GM23248 (cell line): ENCODE measurements around the gene SDE2. TPM values are rescaled to one million over a fixed set of nuclear protein-coding genes. Genes with fewer than 3 reads are reported as not detected.

ENCODE experiments used
- DNase-seq: peaks from one replicate; pipeline ENCODE4 v3.0.0-alpha.2; 2015
- H2AFZ ChIP-seq: fragments of 200-600 bp; sonication (generic); 2 replicates; pipeline ENCODE4 v1.6.1; 2016; ENCODE audit warnings: antibody characterized with exemption
- H3F3A ChIP-seq: fragments of 200-600 bp; sonication (generic); 2 replicates; pipeline ENCODE4 v1.6.1; 2016; ENCODE audit warnings: mild to moderate bottlenecking, antibody characterized with exemption, mixed run types; ENCODE audit not compliant: insufficient read depth
- H3K27ac ChIP-seq: fragments of 200-600 bp; sonication (generic); 2 replicates; pipeline ENCODE4 v1.5.1; 2016; ENCODE audit warnings: mild to moderate bottlenecking
- H3K27me3 ChIP-seq: fragments of 200-600 bp; sonication (generic); replicated peaks from 2 replicates; pipeline ENCODE4 v1.6.1; 2016; ENCODE audit warnings: mild to moderate bottlenecking; ENCODE audit not compliant: insufficient read depth
- H3K36me3 ChIP-seq: fragments of 200-600 bp; sonication (generic); 2 replicates; pipeline ENCODE4 v1.6.1; 2016; ENCODE audit warnings: low read depth, mild to moderate bottlenecking
- H3K4me1 ChIP-seq: fragments of 200-600 bp; sonication (generic); 2 replicates; pipeline ENCODE4 v1.6.1; 2016; ENCODE audit warnings: mild to moderate bottlenecking; ENCODE audit not compliant: insufficient read depth
- H3K4me2 ChIP-seq: fragments of 200-600 bp; sonication (generic); one replicate; pipeline ENCODE4 v1.6.1; 2016; ENCODE audit warnings: mild to moderate bottlenecking; ENCODE audit not compliant: unreplicated experiment
- H3K4me3 ChIP-seq: fragments of 200-600 bp; sonication (generic); 2 replicates; pipeline ENCODE4 v1.5.1; 2016; ENCODE audit warnings: mild to moderate bottlenecking
- H3K79me2 ChIP-seq: fragments of 200-600 bp; sonication (generic); 2 replicates; pipeline ENCODE4 v1.6.1; 2016; ENCODE audit warnings: mild to moderate bottlenecking; ENCODE audit not compliant: insufficient read depth
- H3K9ac ChIP-seq: fragments of 200-600 bp; sonication (generic); 2 replicates; pipeline ENCODE4 v1.6.1; 2016; ENCODE audit warnings: mild to moderate bottlenecking
- H3K9me2 ChIP-seq: fragments of 200-600 bp; sonication (generic); 2 replicates; pipeline ENCODE4 v1.6.1; 2016; ENCODE audit warnings: mixed run types, mild to moderate bottlenecking, moderate library complexity; ENCODE audit not compliant: insufficient read depth
- H3K9me3 ChIP-seq: fragments of 200-600 bp; sonication (generic); one replicate; pipeline ENCODE4 v1.6.1; 2017; ENCODE audit warnings: low read depth
- H4K20me1 ChIP-seq: fragments of 200-600 bp; sonication (generic); 2 replicates; pipeline ENCODE4 v1.6.0; 2016; ENCODE audit not compliant: insufficient read depth
- EZH2 ChIP-seq: fragments of 200-600 bp; sonication (generic); IDR thresholded peaks from 2 replicates; pipeline ENCODE4 v1.6.1; 2018; ENCODE audit warnings: antibody characterized with exemption, mild to moderate bottlenecking; ENCODE audit not compliant: insufficient read depth, poor library complexity, severe bottlenecking
- EZH2phosphoT487 ChIP-seq: fragments of 200-600 bp; sonication (generic); IDR thresholded peaks from 2 replicates; pipeline ENCODE4 v1.6.1; 2018; ENCODE audit warnings: antibody characterized with exemption, moderate library complexity, mild to moderate bottlenecking, low read depth; ENCODE audit not compliant: insufficient read depth
- WGBS, 2 experiments: methylation state at CpG; one replicate each; pipeline ENCODE4 v1.1.6; 2015 to 2017; ENCODE audit warnings: low lambda C conversion rate in 2 of 2, low coverage in 1 of 2; ENCODE audit errors: missing lambda C conversion rate in 2 of 2; 5-methylcytosine and 5-hydroxymethylcytosine counted together
- in situ Hi-C: fragments of 300-500 bp; cut with MboI; formaldehyde crosslinking; loops from 2 replicates; pipeline ENCODE4 v1.15.0; 2020
- polyA plus RNA-seq: library from polyadenylated mRNA; unstranded; fragments of >200 nt; fragmentation: Nextera tagmentation; extraction: Ambion mirVana; gene quantifications from 2 replicates; pipeline ENCODE4 v1.2.1, GENCODE V29; 2016
- total RNA-seq: library from RNA; depleted of rRNA; stranded (reverse); fragments of >200 nt; shearing (Covaris generic); gene quantifications from 2 replicates; pipeline ENCODE4 v1.2.3, GENCODE V29; 2014

The SDE2 gene
- total and polyA plus RNA-seq, 2 experiments from 2014 or later = 18.0 to 21.6 TPM

DNA sequence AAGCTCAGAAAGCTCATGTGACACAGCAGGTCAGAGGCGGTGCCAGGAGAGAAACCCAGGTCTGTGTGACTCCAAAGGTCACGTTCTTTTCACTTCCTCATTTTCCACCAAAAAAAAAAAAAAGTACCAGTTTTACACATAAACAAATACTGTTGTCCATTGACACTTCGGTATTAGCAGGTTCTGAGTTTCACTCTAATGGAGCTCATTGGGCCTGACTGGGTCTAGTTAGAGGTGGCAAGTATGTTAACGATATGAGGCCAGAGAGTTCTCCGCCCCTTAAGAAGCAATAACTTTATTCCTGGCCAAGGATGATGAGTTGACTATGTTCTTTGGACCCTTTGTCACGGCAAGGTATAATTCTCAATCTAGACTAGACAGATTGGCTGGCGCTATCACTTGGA lies 30.0 kb upstream of the SDE2 start:
- DNase-seq = no peak
- Histone ChIP-seq H3K4me1 (0 out of 2 replicates have a peak, but pooled peaks cover 2% of the 10 kb centered on the region), H3K79me2 (no peaks in the 10 kb centered on the region), H3K9me3 (no peaks in the 10 kb centered on the region), H2AFZ (no peak overlapping the region), H4K20me1 (no peaks in the 10 kb centered on the region), H3K9me2 (no peaks in the 10 kb centered on the region), H3K9ac (no peak overlapping the region), H3K36me3 (no peaks in the 10 kb centered on the region), H3K4me3 (no peak overlapping the region), H3F3A (peaks cover 8% of the 10 kb centered on the region), H3K27ac (no peak overlapping the region), H3K4me2 (no peak overlapping the region), H3K27me3 (no peaks in the 10 kb centered on the region)
- no peak for TF ChIP-seq EZH2phosphoT487
- WGBS, 2 experiments = 78 to 79% methylated on average over 7 of the region's 7 CpGs
- in situ Hi-C loops = no loop called here

DNA sequence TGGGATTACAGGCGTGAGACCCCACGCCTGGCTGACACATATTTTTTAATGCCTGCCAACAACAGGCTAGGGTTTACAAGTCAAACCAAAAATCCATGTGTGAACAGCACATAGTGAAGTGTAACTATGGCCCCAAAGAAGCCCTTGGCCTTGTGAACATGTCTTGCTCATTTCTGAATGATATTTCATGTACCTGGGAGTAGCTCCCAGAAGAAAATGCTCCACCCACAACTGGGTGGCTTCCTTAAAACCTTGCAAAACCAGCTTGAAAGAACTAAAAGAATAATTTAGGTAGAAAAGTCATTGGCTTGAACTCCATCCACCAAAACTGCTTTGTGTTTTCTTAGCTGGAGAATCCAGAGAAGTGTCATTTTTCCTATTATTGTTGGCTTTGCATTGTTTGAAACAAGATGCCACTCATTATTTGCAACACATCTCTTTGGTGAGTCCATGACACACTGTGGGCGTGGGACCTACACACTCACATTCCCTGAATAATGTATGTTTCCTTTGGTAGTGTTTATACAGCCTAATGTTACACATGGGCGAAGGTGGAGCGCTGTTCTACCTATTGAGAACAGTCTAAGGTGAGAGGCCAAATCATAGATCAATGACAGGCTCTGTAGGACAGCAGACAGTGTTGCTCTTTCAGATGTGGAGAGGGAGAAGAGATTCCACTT lies 28.5 kb upstream of the SDE2 start:
- no peaks in the 10 kb centered on the region for H3K9me3 ChIP-seq
- no peak overlapping the region for H3K4me2 ChIP-seq
- H3K27me3 ChIP-seq = no peaks in the 10 kb centered on the region
- 66 to 68% methylated on average over 5 of the region's 5 CpGs for WGBS, 2 experiments
- H3K79me2 ChIP-seq = no peaks in the 10 kb centered on the region
- H3K9ac ChIP-seq = no peak overlapping the region
- no peaks in the 10 kb centered on the region for H3K4me1 ChIP-seq
- no peaks in the 10 kb centered on the region for H3F3A ChIP-seq
- TF ChIP-seq EZH2 = no peak
- TF ChIP-seq EZH2phosphoT487 = no peak
- H3K36me3 ChIP-seq = no peaks in the 10 kb centered on the region
- in situ Hi-C loops = no loop called here
- no peak overlapping the region for H3K27ac ChIP-seq
- no peak for DNase-seq
- H3K9me2 ChIP-seq = no peaks in the 10 kb centered on the region
- H4K20me1 ChIP-seq = no peaks in the 10 kb centered on the region
- H2AFZ ChIP-seq = no peak overlapping the region
- no peak overlapping the region for H3K4me3 ChIP-seq

DNA sequence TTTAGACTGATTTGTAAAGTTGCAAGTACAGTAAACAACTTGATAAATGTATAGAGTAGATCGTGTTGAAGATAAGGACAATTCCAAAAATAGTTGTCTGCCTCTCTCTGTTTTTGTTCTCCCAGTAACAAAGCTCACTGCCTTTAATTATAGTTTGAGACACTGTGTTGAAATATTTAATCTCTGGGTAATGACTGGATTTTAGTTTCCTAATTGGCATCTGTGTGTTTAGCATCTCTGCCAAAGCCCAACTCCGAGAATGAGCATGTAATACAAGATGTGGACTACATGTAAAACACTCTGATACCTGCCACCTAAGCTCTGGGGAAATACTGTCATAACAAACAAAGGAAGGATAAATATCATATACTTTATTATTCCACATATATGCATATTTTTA lies 27.7 kb upstream of the SDE2 start:
- no peak for DNase-seq
- H3K27me3 ChIP-seq = no peaks in the 10 kb centered on the region
- H3K9me3 ChIP-seq = no peaks in the 10 kb centered on the region
- no peak overlapping the region for H3K4me2 ChIP-seq
- no peak overlapping the region for H3K27ac ChIP-seq
- H3K9ac ChIP-seq = no peak overlapping the region
- TF ChIP-seq EZH2phosphoT487 = no peak
- TF ChIP-seq EZH2 = no peak
- H2AFZ ChIP-seq = no peak overlapping the region
- no peaks in the 10 kb centered on the region for H3F3A ChIP-seq
- WGBS, 2 experiments = 4 to 10% methylated on average over 2 of the region's 2 CpGs
- in situ Hi-C loops = no loop called here
- H3K4me1 ChIP-seq = no peaks in the 10 kb centered on the region
- H3K9me2 ChIP-seq = no peaks in the 10 kb centered on the region
- no peaks in the 10 kb centered on the region for H3K79me2 ChIP-seq
- H3K4me3 ChIP-seq = no peak overlapping the region
- H3K36me3 ChIP-seq = no peaks in the 10 kb centered on the region
- H4K20me1 ChIP-seq = no peaks in the 10 kb centered on the region

DNA sequence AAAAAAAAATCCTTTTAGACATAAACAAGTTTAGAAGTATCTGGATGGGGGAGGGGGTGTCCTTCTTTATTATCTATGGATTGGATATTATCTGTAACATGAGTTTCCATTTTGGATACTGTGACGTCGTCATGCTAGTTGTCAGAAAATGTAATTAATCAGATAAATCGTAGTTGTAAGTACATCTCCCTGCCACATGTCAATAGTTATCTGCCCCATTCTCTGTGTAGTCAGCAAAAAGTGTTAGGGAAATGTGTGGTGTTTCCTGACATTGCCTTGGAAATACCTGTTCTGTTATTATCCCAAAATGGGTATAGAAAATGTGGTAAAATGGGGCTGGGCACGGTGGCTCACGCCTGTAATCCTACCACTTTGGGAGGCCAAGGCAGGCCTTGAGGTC lies 24.6 kb upstream of the SDE2 start:
- DNase-seq = no peak
- Histone ChIP-seq H3K27me3 (no peaks in the 10 kb centered on the region), H3K4me2 (no peak overlapping the region), H3K36me3 (no peaks in the 10 kb centered on the region), H3F3A (no peaks in the 10 kb centered on the region), H3K4me3 (no peak overlapping the region), H3K79me2 (no peaks in the 10 kb centered on the region), H3K9me2 (no peaks in the 10 kb centered on the region), H3K9ac (no peak overlapping the region), H2AFZ (no peak overlapping the region), H3K27ac (no peak overlapping the region), H3K9me3 (no peaks in the 10 kb centered on the region), H4K20me1 (no peaks in the 10 kb centered on the region), H3K4me1 (no peaks in the 10 kb centered on the region)
- in situ Hi-C loops = no loop called here
- TF ChIP-seq EZH2phosphoT487 (no peak), EZH2 (no peak)
- WGBS, 2 experiments = 36 to 40% methylated on average over 5 of the region's 5 CpGs

DNA sequence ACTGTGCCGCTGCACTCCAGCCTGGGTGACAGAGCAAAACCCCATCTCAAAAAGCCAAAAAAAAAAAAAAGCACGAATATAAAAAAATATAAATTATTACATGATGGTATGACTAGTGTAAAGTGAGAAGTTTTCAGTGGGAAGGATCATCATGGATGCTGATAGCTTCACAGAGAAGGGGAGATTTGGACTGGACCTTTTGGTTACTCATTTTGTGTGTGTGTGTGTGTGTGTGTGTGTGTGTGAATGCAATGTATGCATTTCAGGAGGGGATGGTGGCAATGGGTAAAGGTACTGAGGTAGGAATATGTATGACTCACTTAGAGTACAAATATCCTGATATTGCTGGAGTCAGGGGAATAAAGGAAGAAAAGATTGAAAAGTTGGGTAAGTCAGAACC lies 22.7 kb upstream of the SDE2 start:
- TF ChIP-seq EZH2phosphoT487 (no peak), EZH2 (no peak)
- Histone ChIP-seq H3F3A (no peaks in the 10 kb centered on the region), H3K4me1 (no peaks in the 10 kb centered on the region), H3K79me2 (no peaks in the 10 kb centered on the region), H3K4me3 (no peak overlapping the region), H3K27ac (no peak overlapping the region), H3K27me3 (no peaks in the 10 kb centered on the region), H3K36me3 (no peaks in the 10 kb centered on the region), H3K9ac (no peak overlapping the region), H3K9me3 (no peaks in the 10 kb centered on the region), H3K9me2 (no peaks in the 10 kb centered on the region), H3K4me2 (no peak overlapping the region), H4K20me1 (no peaks in the 10 kb centered on the region), H2AFZ (no peak overlapping the region)
- 64 to 65% methylated on average over 2 of the region's 2 CpGs for WGBS, 2 experiments
- in situ Hi-C loops = no loop called here
- DNase-seq = no peak
